Measurements from ENCODE around the gene CEP41. TPM values are rescaled to one million over a fixed set of nuclear protein-coding genes. Genes with fewer than 3 reads are reported as not detected.

CEP41 gene
- total and polyA plus RNA-seq, 7 donors: 1.2 to 11.9 (median 7.2) TPM

DNA sequence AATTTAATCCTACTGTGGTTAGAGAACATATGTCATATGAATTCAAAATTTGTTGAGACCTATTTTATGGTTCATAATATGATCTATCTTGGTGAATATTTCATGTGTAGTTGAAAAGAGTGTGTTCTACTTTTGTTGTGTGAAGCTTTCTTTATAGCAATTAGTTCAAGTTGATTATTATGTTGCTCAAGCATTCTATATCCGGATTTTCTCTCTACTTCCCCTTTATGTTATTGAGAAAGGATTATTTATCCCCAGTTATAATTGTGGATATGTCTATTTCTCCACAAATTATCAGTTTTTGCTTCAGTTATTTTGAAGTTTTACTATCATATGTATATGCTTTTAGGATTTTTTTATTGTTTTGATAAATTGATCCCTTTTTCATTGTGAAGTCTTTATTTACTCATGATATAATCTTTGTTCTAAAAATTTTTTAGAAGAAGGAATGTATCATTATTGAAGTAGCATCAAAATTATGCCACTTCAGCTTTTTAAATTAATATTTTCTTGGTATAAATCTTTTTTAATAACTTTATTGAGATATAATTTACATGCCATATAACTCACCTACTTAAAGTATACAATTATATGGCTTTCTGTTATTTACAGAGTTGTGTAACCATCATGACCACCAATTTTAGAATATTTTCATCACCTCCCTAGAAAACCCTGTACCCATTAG lies 39.0 kb upstream of the CEP41 start:
- peaks cover 0 to 4% (median 0%) of the 10 kb centered on the region in 4 donors for H3K4me1 ChIP-seq
- H3K36me3 ChIP-seq: no peaks in the 10 kb centered on the region
- peaks cover 0 to 5% (median 0%) of the 10 kb centered on the region in 4 donors for H3K9me3 ChIP-seq
- intact Hi-C loops (cut with DNase I): no loop called here
- no peak overlapping the region for H3K27ac ChIP-seq
- H3K4me3 ChIP-seq: no peak overlapping the region
- no peak for TF ChIP-seq POLR2AphosphoS5 (IDR thresholded peaks at IDR 0.05)
- TF ChIP-seq, protein P1, sequence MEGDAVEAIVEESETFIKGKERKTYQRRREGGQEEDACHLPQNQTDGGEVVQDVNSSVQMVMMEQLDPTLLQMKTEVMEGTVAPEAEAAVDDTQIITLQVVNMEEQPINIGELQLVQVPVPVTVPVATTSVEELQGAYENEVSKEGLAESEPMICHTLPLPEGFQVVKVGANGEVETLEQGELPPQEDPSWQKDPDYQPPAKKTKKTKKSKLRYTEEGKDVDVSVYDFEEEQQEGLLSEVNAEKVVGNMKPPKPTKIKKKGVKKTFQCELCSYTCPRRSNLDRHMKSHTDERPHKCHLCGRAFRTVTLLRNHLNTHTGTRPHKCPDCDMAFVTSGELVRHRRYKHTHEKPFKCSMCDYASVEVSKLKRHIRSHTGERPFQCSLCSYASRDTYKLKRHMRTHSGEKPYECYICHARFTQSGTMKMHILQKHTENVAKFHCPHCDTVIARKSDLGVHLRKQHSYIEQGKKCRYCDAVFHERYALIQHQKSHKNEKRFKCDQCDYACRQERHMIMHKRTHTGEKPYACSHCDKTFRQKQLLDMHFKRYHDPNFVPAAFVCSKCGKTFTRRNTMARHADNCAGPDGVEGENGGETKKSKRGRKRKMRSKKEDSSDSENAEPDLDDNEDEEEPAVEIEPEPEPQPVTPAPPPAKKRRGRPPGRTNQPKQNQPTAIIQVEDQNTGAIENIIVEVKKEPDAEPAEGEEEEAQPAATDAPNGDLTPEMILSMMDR (IDR thresholded peaks at IDR 0.05): no peak
- TF ChIP-seq POLR2A (IDR thresholded peaks at IDR 0.05): no peak
- TF ChIP-seq EP300 (IDR thresholded peaks at IDR 0.05): no peak
- DNase-seq: no peak
- peaks cover 0 to 5% (median 0%) of the 10 kb centered on the region in 3 donors for H3K27me3 ChIP-seq
- 63 to 91% methylated on average over 1 of the region's 1 CpG for WGBS, 2 donors

DNA sequence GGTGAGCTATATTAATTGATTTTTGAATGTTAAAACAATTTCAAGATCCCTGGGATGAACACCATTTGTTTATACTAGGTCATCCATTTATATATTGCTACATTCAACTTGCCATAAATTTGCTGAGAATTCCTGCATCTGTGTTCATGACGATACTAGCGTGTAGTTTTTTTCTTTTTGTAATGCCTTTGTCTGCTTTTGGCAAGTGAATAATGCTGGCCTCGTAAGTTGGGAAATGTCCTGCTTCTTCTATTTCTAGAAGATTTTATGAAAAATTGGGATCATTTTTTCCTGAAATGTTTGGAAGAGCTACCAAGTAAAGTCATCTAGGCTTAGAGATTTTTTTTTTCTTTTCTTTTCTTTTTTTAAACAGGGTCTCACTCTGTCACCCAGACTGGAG lies 38.2 kb upstream of the CEP41 start:
- TF ChIP-seq POLR2A (IDR thresholded peaks at IDR 0.05): no peak
- TF ChIP-seq EP300 (IDR thresholded peaks at IDR 0.05): no peak
- no peak for TF ChIP-seq POLR2AphosphoS5 (IDR thresholded peaks at IDR 0.05)
- TF ChIP-seq, protein P1 (IDR thresholded peaks at IDR 0.05): no peak
- no peak overlapping the region for H3K4me3 ChIP-seq
- DNase-seq: no peak
- H3K27ac ChIP-seq: no peak overlapping the region
- peaks cover 0 to 4% (median 0%) of the 10 kb centered on the region in 4 donors for H3K4me1 ChIP-seq
- H3K9me3 ChIP-seq: peaks cover 0 to 5% (median 0%) of the 10 kb centered on the region in 4 donors
- no peaks in the 10 kb centered on the region for H3K27me3 ChIP-seq
- WGBS, 2 donors: 90 to 93% methylated on average over 3 of the region's 3 CpGs
- no peaks in the 10 kb centered on the region for H3K36me3 ChIP-seq
- intact Hi-C loops (cut with DNase I): no loop called here

DNA sequence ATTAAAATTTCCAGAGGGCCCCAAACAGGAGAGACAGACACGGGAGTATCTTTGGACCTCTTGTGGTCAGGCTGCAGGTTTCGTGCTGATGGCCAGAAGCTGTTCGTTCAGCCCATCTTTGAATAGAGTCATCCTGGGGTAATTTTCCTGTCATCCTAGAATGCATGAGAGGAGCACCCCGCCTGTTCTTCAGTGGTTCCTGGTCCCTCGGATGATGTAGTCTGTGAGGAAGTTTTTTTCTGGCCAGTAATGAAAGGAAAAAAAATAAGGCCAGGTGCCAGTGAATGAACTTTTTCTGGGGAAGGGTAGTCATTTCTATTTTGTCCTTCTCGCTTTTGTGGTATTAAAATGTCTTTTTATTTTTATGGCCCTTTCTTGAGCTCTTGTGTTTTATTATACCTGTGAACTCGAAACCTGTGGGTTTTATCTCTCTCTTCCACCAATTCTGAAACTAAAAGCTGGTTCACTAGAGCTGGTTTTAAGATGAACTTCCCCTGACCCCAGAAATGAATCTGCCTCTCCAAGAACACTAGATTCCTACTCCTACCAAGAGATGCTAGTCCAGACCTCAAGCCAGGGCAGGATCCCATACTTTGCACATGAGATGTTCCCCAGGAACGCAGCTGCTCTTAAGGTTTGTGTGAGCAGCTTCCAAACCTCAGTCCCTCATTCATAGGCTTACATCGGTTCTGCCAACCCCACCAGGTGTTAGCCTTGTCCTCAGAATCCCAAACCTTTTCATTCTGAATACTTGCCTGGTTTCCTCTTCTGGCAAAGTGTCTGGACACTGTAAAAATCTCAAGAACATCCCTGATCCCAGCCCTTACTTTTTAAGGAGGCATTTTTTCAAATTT lies 35.7 kb upstream of the CEP41 start:
- TF ChIP-seq POLR2A (IDR thresholded peaks at IDR 0.05) (no peak), EP300 (IDR thresholded peaks at IDR 0.05) (no peak), POLR2AphosphoS5 (IDR thresholded peaks at IDR 0.05) (no peak)
- TF ChIP-seq, protein P1 (IDR thresholded peaks at IDR 0.05): no peak
- no peaks in the 10 kb centered on the region for H3K36me3 ChIP-seq
- intact Hi-C loops (cut with DNase I): no loop called here
- no peak overlapping the region for H3K4me3 ChIP-seq
- no peaks in the 10 kb centered on the region for H3K4me1 ChIP-seq
- H3K27ac ChIP-seq: no peak overlapping the region
- WGBS, 2 donors: 61 to 78% methylated on average over 9 of the region's 9 CpGs
- no peaks in the 10 kb centered on the region for H3K27me3 ChIP-seq
- DNase-seq: no peak
- H3K9me3 ChIP-seq: peaks cover 0 to 5% (median 0%) of the 10 kb centered on the region in 4 donors

DNA sequence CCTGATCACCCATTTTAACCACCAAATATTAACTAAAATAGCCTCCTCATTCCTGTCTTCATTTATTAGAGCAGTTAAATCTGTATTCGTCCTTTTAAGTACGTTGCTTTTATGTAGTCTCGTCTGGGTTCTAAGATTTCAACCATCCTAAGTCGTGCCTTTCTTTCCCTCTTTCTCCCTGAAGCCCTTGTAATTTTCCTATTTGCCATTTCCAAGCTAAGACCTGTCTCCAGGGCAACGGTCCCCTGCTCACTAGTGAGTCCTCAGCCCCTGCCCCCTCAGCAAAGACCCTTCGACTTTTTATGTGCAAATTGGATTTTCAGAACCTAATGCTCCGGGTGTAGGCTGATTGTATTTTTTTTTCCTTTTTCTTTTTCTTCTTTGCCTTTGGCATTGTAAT lies 35.0 kb upstream of the CEP41 start:
- Histone ChIP-seq H3K4me3 (no peak overlapping the region), H3K9me3 (peaks cover 0 to 5% (median 0%) of the 10 kb centered on the region in 4 donors), H3K27ac (no peak overlapping the region), H3K36me3 (no peaks in the 10 kb centered on the region), H3K4me1 (no peaks in the 10 kb centered on the region), H3K27me3 (no peaks in the 10 kb centered on the region)
- intact Hi-C loops (cut with DNase I): no loop called here
- no peak for TF ChIP-seq POLR2A (IDR thresholded peaks at IDR 0.05)
- no peak for TF ChIP-seq POLR2AphosphoS5 (IDR thresholded peaks at IDR 0.05)
- TF ChIP-seq EP300 (IDR thresholded peaks at IDR 0.05): no peak
- TF ChIP-seq, protein P1 (IDR thresholded peaks at IDR 0.05): no peak
- DNase-seq: no peak
- 84 to 86% methylated on average over 7 of the region's 7 CpGs for WGBS, 2 donors

All from sigmoid colon (tissue), 7 donors.